ENCODE measurements around the gene AK3. TPM values are rescaled to one million over a fixed set of nuclear protein-coding genes. Genes with fewer than 3 reads are reported as not detected.
"Not testable (repeated sequence)": the region's sequence is repeated elsewhere in the genome, so short reads cannot be mapped to it uniquely, and the experiment has no call there.

AK3 gene
- total RNA-seq, 1 experiment from 2014 or later: 41.5 TPM

DNA sequence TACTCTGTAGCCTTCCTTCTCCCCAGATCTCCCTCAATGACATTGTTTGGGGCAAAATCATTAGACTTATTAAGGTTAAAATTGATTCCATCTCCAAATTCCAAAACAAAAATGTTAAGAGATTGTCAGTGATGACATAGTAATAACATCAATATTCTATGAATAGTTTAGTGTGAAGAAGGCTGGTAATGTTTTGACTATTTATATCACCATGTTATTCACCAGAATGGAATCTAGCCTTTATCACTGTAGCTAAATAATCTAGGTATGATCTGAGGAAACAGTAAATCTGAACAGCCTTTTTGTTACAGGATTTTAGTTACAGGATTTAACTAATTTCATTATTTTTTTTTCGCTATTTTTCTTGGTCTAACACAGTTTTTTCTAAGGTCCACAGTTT is 79.8 kb downstream of the AK3 start:
- H3T11ph ChIP-seq (ENCODE audit: low read length): no peak overlapping the region
- Mint-ChIP-seq H3K27me3 (ENCODE audit: low read depth) (no peaks in the 10 kb centered on the region), H3K27ac (no peak overlapping the region), H3K4me3 (peak overlapping the region; percentile 80 to 89; a peak in 4 of 5 replicates), H3K9me3 (peaks cover 2% of the 10 kb centered on the region in 2 experiments; a peak in 2 of 5 replicates), H3K4me1 (peaks cover 52 to 58% of the 10 kb centered on the region in 2 experiments), H3K36me3 (ENCODE audit: insufficient read depth in 1 of 3, low read depth in 3 of 3) (peaks cover 0 to 5% (median 0%) of the 10 kb centered on the region in 3 experiments; a peak in 2 of 7 replicates)
- H2BK20ac ChIP-seq (ENCODE audit: low read depth, low read length, poor library complexity, severe bottlenecking): no peak overlapping the region
- H3K27me3 ChIP-seq (ENCODE audit: insufficient read depth, low read length): no peaks in the 10 kb centered on the region
- no peak overlapping the region for H2AFZ ChIP-seq (ENCODE audit: low read length)
- no peak overlapping the region for H3K56ac ChIP-seq (ENCODE audit: insufficient read length, low read depth, low read length)
- H2BK15ac ChIP-seq (ENCODE audit: low read depth, low read length): no peak overlapping the region
- no peak overlapping the region for H4K8ac ChIP-seq (replicated peaks; ENCODE audit: insufficient read length, low read depth, low read length)
- H3K9me3 ChIP-seq (ENCODE audit: control insufficient read depth, low read depth, low read length): no peaks in the 10 kb centered on the region
- H4K20me1 ChIP-seq (ENCODE audit: control insufficient read depth, insufficient read depth, insufficient read length): peaks cover 3% of the 10 kb centered on the region
- peaks cover 2% of the 10 kb centered on the region for H3K23me2 ChIP-seq (ENCODE audit: insufficient read length, low read depth, low read length, poor library complexity, severe bottlenecking)
- peaks cover 11% of the 10 kb centered on the region for H3K4me1 ChIP-seq (ENCODE audit: insufficient read depth, low read length)
- H2AK5ac ChIP-seq (ENCODE audit: insufficient read length, low read length): no peak overlapping the region
- H3K79me1 ChIP-seq (ENCODE audit: insufficient read depth, low read depth, low read length, poor library complexity, severe bottlenecking): no peaks in the 10 kb centered on the region
- H2BK5ac ChIP-seq (ENCODE audit: insufficient read length, low read length): no peak overlapping the region
- no peak overlapping the region for H2BK120ac ChIP-seq (ENCODE audit: low read depth, low read length, poor library complexity, severe bottlenecking)
- no CpG with 5 or more reads among the region's 1 CpG for WGBS (ENCODE audit: extremely low coverage, insufficient read length, low lambda C conversion rate)
- no peak overlapping the region for H3K23ac ChIP-seq (ENCODE audit: insufficient read length, low read depth, low read length)
- peak overlapping the region; percentile 46 for H3K4me2 ChIP-seq (ENCODE audit: insufficient read depth, insufficient read length, low read length)
- H3K14ac ChIP-seq (ENCODE audit: insufficient read depth, low read length): no peak overlapping the region
- H3K9ac ChIP-seq (ENCODE audit: extremely low read depth, insufficient read length, low read length): no peak overlapping the region
- no peak overlapping the region for H3K27ac ChIP-seq (ENCODE audit: insufficient read length, low read depth, low read length)
- no peak overlapping the region for H4K5ac ChIP-seq (ENCODE audit: insufficient read length, low read depth, low read length)
- H2BK12ac ChIP-seq (ENCODE audit: insufficient read length, low read depth, low read length): no peak overlapping the region
- H3K4ac ChIP-seq (ENCODE audit: low read depth, low read length): no peak overlapping the region
- no peak overlapping the region for H3K18ac ChIP-seq (ENCODE audit: insufficient read length, low read depth, low read length)
- DNase-seq: no peak
- TF ChIP-seq, protein P1, sequence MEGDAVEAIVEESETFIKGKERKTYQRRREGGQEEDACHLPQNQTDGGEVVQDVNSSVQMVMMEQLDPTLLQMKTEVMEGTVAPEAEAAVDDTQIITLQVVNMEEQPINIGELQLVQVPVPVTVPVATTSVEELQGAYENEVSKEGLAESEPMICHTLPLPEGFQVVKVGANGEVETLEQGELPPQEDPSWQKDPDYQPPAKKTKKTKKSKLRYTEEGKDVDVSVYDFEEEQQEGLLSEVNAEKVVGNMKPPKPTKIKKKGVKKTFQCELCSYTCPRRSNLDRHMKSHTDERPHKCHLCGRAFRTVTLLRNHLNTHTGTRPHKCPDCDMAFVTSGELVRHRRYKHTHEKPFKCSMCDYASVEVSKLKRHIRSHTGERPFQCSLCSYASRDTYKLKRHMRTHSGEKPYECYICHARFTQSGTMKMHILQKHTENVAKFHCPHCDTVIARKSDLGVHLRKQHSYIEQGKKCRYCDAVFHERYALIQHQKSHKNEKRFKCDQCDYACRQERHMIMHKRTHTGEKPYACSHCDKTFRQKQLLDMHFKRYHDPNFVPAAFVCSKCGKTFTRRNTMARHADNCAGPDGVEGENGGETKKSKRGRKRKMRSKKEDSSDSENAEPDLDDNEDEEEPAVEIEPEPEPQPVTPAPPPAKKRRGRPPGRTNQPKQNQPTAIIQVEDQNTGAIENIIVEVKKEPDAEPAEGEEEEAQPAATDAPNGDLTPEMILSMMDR (conservative IDR thresholded peaks at IDR 0.05): no peak
- H4K91ac ChIP-seq (ENCODE audit: insufficient read length, low read depth, low read length): no peak overlapping the region
- no peaks in the 10 kb centered on the region; the same call in 1 of the 2 replicates for H3K79me2 ChIP-seq (ENCODE audit: insufficient read depth, low read length)

DNA sequence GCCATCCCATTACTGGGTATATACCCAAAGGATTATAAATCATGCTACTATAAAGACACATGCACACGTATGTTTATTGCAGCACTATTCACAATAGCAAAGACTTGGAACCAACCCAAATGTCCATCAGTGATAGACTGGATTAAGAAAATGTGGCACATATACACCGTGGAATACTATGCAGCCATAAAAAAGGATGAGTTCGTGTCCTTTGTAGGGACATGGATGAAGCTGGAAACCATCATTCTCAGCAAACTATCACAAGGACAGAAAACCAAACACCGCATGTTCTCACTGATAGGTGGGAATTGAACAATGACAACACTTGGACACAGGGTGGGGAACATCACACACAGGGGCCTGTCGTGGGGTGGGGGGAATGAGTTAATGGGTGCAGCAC is 80.3 kb downstream of the AK3 start:
- H2BK20ac ChIP-seq (ENCODE audit: low read depth, low read length, poor library complexity, severe bottlenecking); H2BK120ac ChIP-seq (ENCODE audit: low read depth, low read length, poor library complexity, severe bottlenecking); H4K91ac ChIP-seq (ENCODE audit: insufficient read length, low read depth, low read length); H3K23me2 ChIP-seq (ENCODE audit: insufficient read length, low read depth, low read length, poor library complexity, severe bottlenecking); H3K14ac ChIP-seq (ENCODE audit: insufficient read depth, low read length); H3K79me1 ChIP-seq (ENCODE audit: insufficient read depth, low read depth, low read length, poor library complexity, severe bottlenecking); H4K8ac ChIP-seq (replicated peaks; ENCODE audit: insufficient read length, low read depth, low read length); H3K18ac ChIP-seq (ENCODE audit: insufficient read length, low read depth, low read length); H3K79me2 ChIP-seq (ENCODE audit: insufficient read depth, low read length); H4K20me1 ChIP-seq (ENCODE audit: control insufficient read depth, insufficient read depth, insufficient read length); H3K4ac ChIP-seq (ENCODE audit: low read depth, low read length); H3K4me3 Mint-ChIP-seq; H3K23ac ChIP-seq (ENCODE audit: insufficient read length, low read depth, low read length); H3K27ac ChIP-seq (ENCODE audit: insufficient read length, low read depth, low read length); H3K27me3 Mint-ChIP-seq (ENCODE audit: low read depth); H2AFZ ChIP-seq (ENCODE audit: low read length); H2BK12ac ChIP-seq (ENCODE audit: insufficient read length, low read depth, low read length); H2BK15ac ChIP-seq (ENCODE audit: low read depth, low read length); H3K9me3 Mint-ChIP-seq; H3K27ac Mint-ChIP-seq; H3K9ac ChIP-seq (ENCODE audit: extremely low read depth, insufficient read length, low read length); H3K27me3 ChIP-seq (ENCODE audit: insufficient read depth, low read length); H2AK5ac ChIP-seq (ENCODE audit: insufficient read length, low read length); H3K56ac ChIP-seq (ENCODE audit: insufficient read length, low read depth, low read length); H3K36me3 Mint-ChIP-seq (ENCODE audit: insufficient read depth in 1 of 3, low read depth in 3 of 3); H2BK5ac ChIP-seq (ENCODE audit: insufficient read length, low read length); DNase-seq; H3K4me2 ChIP-seq (ENCODE audit: insufficient read depth, insufficient read length, low read length); H3K9me3 ChIP-seq (ENCODE audit: control insufficient read depth, low read depth, low read length); H3T11ph ChIP-seq (ENCODE audit: low read length); H4K5ac ChIP-seq (ENCODE audit: insufficient read length, low read depth, low read length): not testable (repeated sequence)
- H3K4me1 ChIP-seq (ENCODE audit: insufficient read depth, low read length): peaks cover 11% of the 10 kb centered on the region
- peaks cover 49 to 54% of the 10 kb centered on the region in 2 experiments for H3K4me1 Mint-ChIP-seq
- WGBS (ENCODE audit: extremely low coverage, insufficient read length, low lambda C conversion rate): no CpG with 5 or more reads among the region's 5 CpGs
